Muscle of back (tissue), 10 donors: ENCODE results near the gene NFX1. TPM values are rescaled to one million over a fixed set of nuclear protein-coding genes. Genes with fewer than 3 reads are reported as not detected.

Source experiments
- polyA plus RNA-seq, 10 donors: library from polyadenylated mRNA; unstranded; fragments of 120-200 nt; gene quantifications; one replicate each; pipeline ENCODE4 v1.2.1, GENCODE V29; 2013; ENCODE audit not compliant: insufficient read length in 10 of 10

Gene NFX1
- polyA plus RNA-seq, 10 donors: 21.6 to 33.4 (median 27.1) TPM

Other genes starting within 250 kb of the NFX1 start
- 10 to 100 TPM; 15.1 to 21.6 (median 18.8) TPM for gene SMU1, start 213.8 kb upstream of the NFX1 start, polyA plus RNA-seq
- 10 to 100 TPM; 35.9 to 53.2 (median 45.7) TPM for gene B4GALT1, start 123.2 kb upstream of the NFX1 start, polyA plus RNA-seq
- gene SPINK4, start 50.3 kb upstream of the NFX1 start, polyA plus RNA-seq: not detected
- 10 to 100 TPM; 62.4 to 86.8 (median 73.6) TPM for gene BAG1, start 25.8 kb upstream of the NFX1 start, polyA plus RNA-seq
- 10 to 100 TPM; 70.3 to 84.6 (median 77.8) TPM for gene CHMP5, start 25.5 kb upstream of the NFX1 start, polyA plus RNA-seq
- gene AQP7, start 112.1 kb downstream of the NFX1 start, polyA plus RNA-seq: 1 to 10 TPM; 1.0 to 6.8 (median 1.8) TPM
- 10 to 100 TPM in 3 of 10 donors, 1 to 10 TPM in 7; 4.9 to 26.8 (median 5.7) TPM for gene AQP3, start 157.1 kb downstream of the NFX1 start, polyA plus RNA-seq
- gene NOL6, start 183.4 kb downstream of the NFX1 start, polyA plus RNA-seq: 10 to 100 TPM; 19.4 to 27.1 (median 23.5) TPM
- 1 to 10 TPM in 3 of 10 donors, under 1 TPM in 7; 0.31 to 1.6 (median 0.75) TPM for gene ANKRD18B, start 233.7 kb downstream of the NFX1 start, polyA plus RNA-seq